Hepatocyte (in vitro differentiated cells): Measurements from ENCODE around the gene CD3G. TPM values are rescaled to one million over a fixed set of nuclear protein-coding genes. Genes with fewer than 3 reads are reported as not detected.

Source experiments
- DNase-seq: peaks from one replicate; pipeline ENCODE4 v3.0.0-alpha.2; 2016; ENCODE audit warnings: low spot score
- H2AFZ ChIP-seq: fragments of 200-600 bp; sonication (generic); 2 replicates; pipeline ENCODE4 v1.6.0; 2016; ENCODE audit warnings: antibody characterized with exemption, mild to moderate bottlenecking
- H3K27ac ChIP-seq: fragments of 200-600 bp; sonication (generic); 2 replicates; pipeline ENCODE4 v1.5.1; 2016; ENCODE audit warnings: mild to moderate bottlenecking
- H3K27me3 ChIP-seq: fragments of 200-600 bp; sonication (generic); 2 replicates; pipeline ENCODE4 v1.6.1; 2016
- H3K36me3 ChIP-seq: fragments of 200-600 bp; sonication (generic); replicated peaks from 2 replicates; pipeline ENCODE4 v1.5.1; 2016; ENCODE audit warnings: low read depth; ENCODE audit not compliant: insufficient read depth
- H3K4me1 ChIP-seq: fragments of 200-600 bp; sonication (generic); 2 replicates; pipeline ENCODE4 v1.5.1; 2016; ENCODE audit warnings: mild to moderate bottlenecking, moderate library complexity; ENCODE audit not compliant: insufficient read depth
- H3K4me2 ChIP-seq: fragments of 200-600 bp; sonication (generic); 2 replicates; pipeline ENCODE4 v1.6.0; 2016
- H3K4me3 ChIP-seq: fragments of 200-600 bp; sonication (generic); 2 replicates; pipeline ENCODE4 v1.5.1; 2016; ENCODE audit warnings: mild to moderate bottlenecking
- H3K79me2 ChIP-seq: fragments of 200-600 bp; sonication (generic); 2 replicates; pipeline ENCODE4 v1.6.0; 2017; ENCODE audit warnings: mild to moderate bottlenecking
- H3K9me2 ChIP-seq: fragments of 200-600 bp; sonication (generic); replicated peaks from 2 replicates; pipeline ENCODE4 v1.6.0; 2017; ENCODE audit warnings: mild to moderate bottlenecking; ENCODE audit not compliant: insufficient read depth
- H3K9me3 ChIP-seq: fragments of 200-600 bp; sonication (generic); 2 replicates; pipeline ENCODE4 v1.5.1; 2016; ENCODE audit warnings: low read depth, mild to moderate bottlenecking
- H4K20me1 ChIP-seq: fragments of 200-600 bp; sonication (generic); 2 replicates; pipeline ENCODE4 v1.6.0; 2016; ENCODE audit warnings: mild to moderate bottlenecking; ENCODE audit not compliant: insufficient read depth, poor library complexity, severe bottlenecking
- EZH2 ChIP-seq: fragments of 200-600 bp; sonication (generic); IDR thresholded peaks from 2 replicates; pipeline ENCODE4 v1.6.1; 2016; ENCODE audit warnings: antibody characterized with exemption, mild to moderate bottlenecking, borderline replicate concordance
- EZH2phosphoT487 ChIP-seq: fragments of 200-600 bp; sonication (generic); IDR thresholded peaks from one replicate; pipeline ENCODE4 v1.6.1; 2018; ENCODE audit warnings: antibody characterized with exemption, mild to moderate bottlenecking, low read depth, moderate library complexity; ENCODE audit not compliant: unreplicated experiment, severe bottlenecking
- WGBS: methylation state at CpG from one replicate; pipeline ENCODE4 v1.1.6; 2016; ENCODE audit warnings: low lambda C conversion rate; ENCODE audit errors: missing lambda C conversion rate; 5-methylcytosine and 5-hydroxymethylcytosine counted together
- polyA plus RNA-seq: library from polyadenylated mRNA; unstranded; fragments of >200 nt; fragmentation: Nextera tagmentation; extraction: Ambion mirVana; gene quantifications from 2 replicates; pipeline ENCODE4 v1.2.1, GENCODE V29; 2016
- total RNA-seq: library from RNA; depleted of rRNA; stranded (reverse); fragments of >200 nt; gene quantifications from 2 replicates; pipeline ENCODE4 v1.2.3, GENCODE V29; 2014
- TF ChIP-seq, protein P1 (sequence below): fragments of 200-600 bp; sonication (generic); IDR thresholded peaks from 2 replicates; pipeline ENCODE4 v1.5.1; 2016; ENCODE audit warnings: antibody characterized with exemption, mild to moderate bottlenecking; ENCODE audit not compliant: poor library complexity

The CD3G gene
- total and polyA plus RNA-seq, 2 experiments from 2014 or later, result 0.11 to 0.50 TPM

DNA sequence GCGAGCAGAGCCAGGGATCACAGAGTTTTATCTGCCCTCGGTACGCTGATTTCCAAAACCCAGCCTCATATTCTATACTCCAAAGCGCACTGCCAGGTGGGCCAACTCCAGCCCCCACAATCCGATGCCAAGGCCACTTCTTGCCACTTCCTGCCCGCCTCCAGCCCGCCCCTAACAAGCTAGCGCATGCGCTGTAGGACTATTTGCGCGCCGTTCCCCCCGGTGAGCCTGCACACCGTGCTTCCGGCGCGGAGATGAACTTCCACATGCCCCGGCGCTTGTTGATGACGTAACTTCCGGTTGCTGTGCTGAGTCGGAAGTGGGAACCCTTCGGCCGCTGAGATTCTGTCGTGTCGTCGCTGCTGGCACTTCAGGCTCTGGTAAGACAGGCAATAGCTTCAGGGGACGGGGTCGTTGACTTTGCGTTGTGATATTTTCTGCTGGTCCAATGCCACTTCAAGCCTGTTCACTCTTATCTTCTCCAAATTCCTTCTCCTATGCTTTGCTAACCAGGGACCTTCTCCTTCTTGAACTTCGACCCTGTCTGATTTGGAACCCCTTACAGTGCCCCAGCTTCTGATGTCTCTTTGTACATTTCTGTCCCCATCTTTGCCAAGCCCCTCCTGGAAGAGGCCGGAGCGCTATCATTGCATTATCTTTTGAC is 15.3 kb downstream of the CD3G start, which contains the start of gene UBE4A:
Gene UBE4A, plus strand, starts transcription at position 306 of the 664 bp plus-strand sequence. CDS start 5,481 bp downstream, outside the sequence.
- Histone ChIP-seq H3K4me2 (peak within 1 kb of the TSS; percentile 93), H3K9me3 (no peaks in the 10 kb centered on the region), H3K4me1 (no peaks in the 10 kb centered on the region), H3K4me3 (peak within 1 kb of the TSS; percentile 99), H3K27me3 (no peaks in the 10 kb centered on the region), H2AFZ (peak within 1 kb of the TSS; percentile 80), H3K79me2 (peaks cover 46% of the 10 kb centered on the region), H4K20me1 (no peaks in the 10 kb centered on the region), H3K36me3 (no peaks in the 10 kb centered on the region), H3K27ac (peak within 1 kb of the TSS; percentile 91), H3K9me2 (no peaks in the 10 kb centered on the region)
- TF ChIP-seq EZH2phosphoT487 (no peak), EZH2 (no peak)
- TF ChIP-seq, protein P1, sequence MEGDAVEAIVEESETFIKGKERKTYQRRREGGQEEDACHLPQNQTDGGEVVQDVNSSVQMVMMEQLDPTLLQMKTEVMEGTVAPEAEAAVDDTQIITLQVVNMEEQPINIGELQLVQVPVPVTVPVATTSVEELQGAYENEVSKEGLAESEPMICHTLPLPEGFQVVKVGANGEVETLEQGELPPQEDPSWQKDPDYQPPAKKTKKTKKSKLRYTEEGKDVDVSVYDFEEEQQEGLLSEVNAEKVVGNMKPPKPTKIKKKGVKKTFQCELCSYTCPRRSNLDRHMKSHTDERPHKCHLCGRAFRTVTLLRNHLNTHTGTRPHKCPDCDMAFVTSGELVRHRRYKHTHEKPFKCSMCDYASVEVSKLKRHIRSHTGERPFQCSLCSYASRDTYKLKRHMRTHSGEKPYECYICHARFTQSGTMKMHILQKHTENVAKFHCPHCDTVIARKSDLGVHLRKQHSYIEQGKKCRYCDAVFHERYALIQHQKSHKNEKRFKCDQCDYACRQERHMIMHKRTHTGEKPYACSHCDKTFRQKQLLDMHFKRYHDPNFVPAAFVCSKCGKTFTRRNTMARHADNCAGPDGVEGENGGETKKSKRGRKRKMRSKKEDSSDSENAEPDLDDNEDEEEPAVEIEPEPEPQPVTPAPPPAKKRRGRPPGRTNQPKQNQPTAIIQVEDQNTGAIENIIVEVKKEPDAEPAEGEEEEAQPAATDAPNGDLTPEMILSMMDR, result no peak
- WGBS, result 8% methylated on average over 33 of the region's 33 CpGs
- DNase-seq, result peak; percentile 95

DNA sequence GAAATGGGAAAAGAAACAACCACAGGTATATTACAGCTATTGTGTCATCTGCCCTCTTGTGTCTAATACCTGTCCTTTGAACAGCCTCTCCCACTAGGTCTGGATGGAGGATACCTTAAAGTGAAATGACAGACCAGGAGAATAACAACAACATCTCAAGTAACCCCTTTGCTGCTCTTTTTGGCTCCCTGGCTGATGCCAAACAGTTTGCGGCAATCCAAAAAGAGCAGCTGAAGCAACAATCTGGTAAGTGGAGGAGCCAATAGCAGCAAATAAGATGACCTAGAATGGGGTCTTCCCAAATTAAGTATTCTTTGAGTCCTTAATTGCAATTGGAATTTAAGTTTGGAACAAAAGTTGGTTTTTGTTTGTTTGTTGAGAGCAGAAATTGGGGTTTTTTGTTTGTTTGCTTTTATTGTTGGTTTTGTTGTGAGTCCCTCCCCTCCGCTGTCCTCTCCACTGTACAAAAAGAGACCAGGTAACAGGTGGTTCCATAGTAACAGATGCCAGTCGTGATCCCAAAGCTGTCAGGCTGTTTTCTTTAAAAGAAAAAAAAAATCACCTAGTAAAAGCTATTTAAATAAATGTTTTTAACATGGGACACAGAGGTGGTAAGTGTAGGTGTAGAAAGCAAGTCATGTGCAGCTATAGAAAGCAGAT is 20.9 kb downstream of the CD3G start:
- no peaks in the 10 kb centered on the region for H3K9me3 ChIP-seq
- no peak overlapping the region for H2AFZ ChIP-seq
- H3K4me3 ChIP-seq, result no peak overlapping the region
- no peaks in the 10 kb centered on the region for H3K9me2 ChIP-seq
- no peak overlapping the region for H3K27ac ChIP-seq
- peaks cover 56% of the 10 kb centered on the region for H3K79me2 ChIP-seq
- H3K27me3 ChIP-seq, result no peaks in the 10 kb centered on the region
- no peak overlapping the region for H3K4me2 ChIP-seq
- H3K4me1 ChIP-seq, result no peaks in the 10 kb centered on the region
- DNase-seq, result no peak
- TF ChIP-seq, protein P1, result no peak
- no peak for TF ChIP-seq EZH2phosphoT487
- no peak for TF ChIP-seq EZH2
- no peaks in the 10 kb centered on the region for H4K20me1 ChIP-seq
- 98% methylated on average over 3 of the region's 3 CpGs for WGBS
- no peaks in the 10 kb centered on the region for H3K36me3 ChIP-seq

DNA sequence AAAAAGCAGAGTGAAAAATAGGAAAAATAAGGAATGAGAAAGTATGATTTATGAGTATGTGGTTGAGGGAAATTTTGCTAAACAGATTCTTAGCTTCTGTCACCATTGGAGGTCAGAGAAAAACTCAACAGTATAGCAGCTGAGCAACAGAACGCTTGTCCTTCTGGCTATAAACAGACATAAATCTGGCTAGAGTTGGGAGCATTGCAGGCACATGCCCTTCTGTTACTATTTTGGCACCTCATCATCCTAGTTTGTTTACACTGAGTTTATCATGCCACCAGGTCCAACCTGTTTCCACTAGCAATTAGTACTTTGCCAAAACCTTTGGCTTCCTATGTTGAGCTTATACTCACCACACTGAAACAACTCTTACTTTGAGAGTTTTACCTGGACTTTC is 22.1 kb downstream of the CD3G start:
- 87% methylated on average over 1 of the region's 1 CpG for WGBS
- no peak overlapping the region for H3K27ac ChIP-seq
- H3K79me2 ChIP-seq, result peaks cover 44% of the 10 kb centered on the region
- no peak for TF ChIP-seq EZH2phosphoT487
- TF ChIP-seq, protein P1, result no peak
- no peak for TF ChIP-seq EZH2
- H3K36me3 ChIP-seq, result no peaks in the 10 kb centered on the region
- no peak overlapping the region for H3K4me3 ChIP-seq
- H2AFZ ChIP-seq, result no peak overlapping the region
- H3K27me3 ChIP-seq, result no peaks in the 10 kb centered on the region
- no peaks in the 10 kb centered on the region for H3K4me1 ChIP-seq
- no peak for DNase-seq
- no peaks in the 10 kb centered on the region for H3K9me2 ChIP-seq
- no peaks in the 10 kb centered on the region for H4K20me1 ChIP-seq
- no peaks in the 10 kb centered on the region for H3K9me3 ChIP-seq
- no peak overlapping the region for H3K4me2 ChIP-seq
